Fibroblast of skin of abdomen (primary cell): ENCODE results near the gene ABCB10.
"Not testable (repeated sequence)": the region's sequence is repeated elsewhere in the genome, so short reads cannot be mapped to it uniquely, and the experiment has no call there.

Experiments used
- DNase-seq: peaks from one replicate; pipeline ENCODE4 v3.0.0-alpha.2; 2013

Gene ABCB10

GRCh38 chr1:229572286-229572685, 13.8 kb upstream of the ABCB10 start:
- DNase-seq = no peak

- DNase-seq = no peak
These were observed 12.5 kb upstream of the ABCB10 start for GRCh38 chr1:229570891-229571516.

GRCh38 chr1:229570305-229570704, 11.8 kb upstream of the ABCB10 start:
- no peak for DNase-seq

GRCh38 chr1:229567109-229567868, 8.8 kb upstream of the ABCB10 start:
- no peak for DNase-seq

GRCh38 chr1:229563701-229564100, 5.2 kb upstream of the ABCB10 start:
- DNase-seq = peak; percentile 45

GRCh38 chr1:229563241-229563640, 4.7 kb upstream of the ABCB10 start:
- no peak for DNase-seq

GRCh38 chr1:229562686-229563085, 4.2 kb upstream of the ABCB10 start:
- DNase-seq = no peak

GRCh38 chr1:229561141-229561540, 2.6 kb upstream of the ABCB10 start:
- DNase-seq = no peak

GRCh38 chr1:229560124-229560523, 1.6 kb upstream of the ABCB10 start:
- not testable (repeated sequence) for DNase-seq

GRCh38 chr1:229559336-229559801, 862 bp upstream of the ABCB10 start:
- DNase-seq = not testable (repeated sequence)

GRCh38 chr1:229557913-229558414, 543 bp downstream of the ABCB10 start:
- DNase-seq = peak; percentile 17

- no peak for DNase-seq
These were observed 1.2 kb downstream of the ABCB10 start for GRCh38 chr1:229557200-229557850.

GRCh38 chr1:229554886-229555621, 3.5 kb downstream of the ABCB10 start:
- DNase-seq = peak; percentile 66

- DNase-seq = no peak
These were observed 4.8 kb downstream of the ABCB10 start for GRCh38 chr1:229553621-229554130.

- no peak for DNase-seq
These were observed 5.8 kb downstream of the ABCB10 start for GRCh38 chr1:229552732-229553131.

- DNase-seq = no peak
These were observed 7.5 kb downstream of the ABCB10 start for GRCh38 chr1:229550812-229551567.

- no peak for DNase-seq
These were observed 11.0 kb downstream of the ABCB10 start for GRCh38 chr1:229547542-229547941.

GRCh38 chr1:229544587-229544986, 13.9 kb downstream of the ABCB10 start:
- no peak for DNase-seq

- no peak for DNase-seq
These were observed 18.5 kb downstream of the ABCB10 start for GRCh38 chr1:229539863-229540506.

- no peak for DNase-seq
These were observed 19.6 kb downstream of the ABCB10 start for GRCh38 chr1:229538945-229539344.

- no peak for DNase-seq
These were observed 20.6 kb downstream of the ABCB10 start for GRCh38 chr1:229537894-229538293.
